DMS114 treated with DMSO at 0.1 percent for 48 hours (cell line): ENCODE results near the gene ROBO1.
"Not testable (repeated sequence)": the region's sequence is repeated elsewhere in the genome, so short reads cannot be mapped to it uniquely, and the experiment has no call there.

ENCODE experiments used
- DNase-seq: peaks from one replicate; lab custom pipeline; 2025; ENCODE audit not compliant: unreplicated experiment; lab: John Stamatoyannopoulos, UW

The ROBO1 gene

DNA sequence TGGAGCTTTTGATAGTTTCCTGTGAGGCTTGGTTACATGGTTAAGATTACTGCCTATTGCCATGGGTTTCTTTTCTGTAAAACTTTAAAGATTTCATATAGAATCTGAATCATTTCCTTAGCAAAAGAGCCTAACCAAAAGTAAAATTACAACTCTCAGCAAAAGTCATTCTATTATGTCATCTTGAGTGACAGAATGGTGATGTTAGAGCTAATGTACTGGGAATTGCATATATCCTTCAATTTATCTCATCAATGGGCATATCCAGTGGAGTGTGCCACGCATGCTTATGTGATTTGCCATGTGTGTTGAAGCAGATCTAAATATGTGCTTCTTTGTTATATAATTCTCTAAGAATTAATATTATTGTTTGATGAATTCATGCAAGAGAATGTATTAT lies 212.1 kb downstream of the ROBO1 start:
- DNase-seq: no peak

DNA sequence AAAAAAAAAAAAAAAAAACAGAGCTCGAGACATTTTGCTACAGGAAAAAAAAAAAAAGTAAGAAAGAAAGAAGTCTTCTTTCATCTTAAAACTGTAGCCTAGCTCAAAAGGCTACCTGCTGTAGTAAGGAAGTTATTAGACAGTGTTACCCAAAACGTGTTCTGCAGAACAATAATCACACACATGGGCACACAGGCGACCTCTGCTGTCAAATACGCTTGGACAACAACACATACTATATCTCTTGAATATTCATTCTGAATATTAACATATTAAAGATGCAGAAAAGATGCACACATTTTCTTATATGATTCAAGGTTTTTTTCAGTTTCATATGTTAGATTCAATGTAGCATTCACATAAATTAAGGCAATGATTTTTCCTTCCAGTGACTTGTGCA lies 215.8 kb downstream of the ROBO1 start:
- DNase-seq: no peak

DNA sequence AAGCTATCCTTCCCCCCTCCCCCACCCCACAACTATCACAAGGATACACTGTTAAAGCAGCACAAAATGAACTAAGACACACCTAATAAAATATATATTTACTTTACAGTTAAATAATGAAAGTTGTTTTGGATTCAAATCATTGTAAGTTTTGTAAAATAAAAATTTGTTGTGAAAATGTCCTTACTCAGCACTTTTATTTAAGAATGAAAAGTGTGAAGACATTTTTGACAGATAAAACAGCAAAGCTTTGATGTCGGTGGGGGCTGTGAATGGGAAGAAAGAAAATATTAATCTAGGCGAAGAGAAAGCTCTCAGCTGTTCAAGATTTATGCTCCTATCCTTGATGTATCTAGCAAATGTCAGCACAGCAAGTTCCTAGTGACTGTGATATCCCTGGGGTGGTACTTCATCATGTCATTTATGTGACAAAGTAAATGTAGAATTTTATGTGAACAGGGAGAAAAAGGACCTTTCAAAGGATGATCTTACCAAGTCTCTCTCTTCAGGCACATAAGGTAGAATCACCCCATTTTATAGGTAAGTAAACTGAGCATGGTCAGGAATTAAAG lies 216.4 kb downstream of the ROBO1 start:
- DNase-seq: no peak

DNA sequence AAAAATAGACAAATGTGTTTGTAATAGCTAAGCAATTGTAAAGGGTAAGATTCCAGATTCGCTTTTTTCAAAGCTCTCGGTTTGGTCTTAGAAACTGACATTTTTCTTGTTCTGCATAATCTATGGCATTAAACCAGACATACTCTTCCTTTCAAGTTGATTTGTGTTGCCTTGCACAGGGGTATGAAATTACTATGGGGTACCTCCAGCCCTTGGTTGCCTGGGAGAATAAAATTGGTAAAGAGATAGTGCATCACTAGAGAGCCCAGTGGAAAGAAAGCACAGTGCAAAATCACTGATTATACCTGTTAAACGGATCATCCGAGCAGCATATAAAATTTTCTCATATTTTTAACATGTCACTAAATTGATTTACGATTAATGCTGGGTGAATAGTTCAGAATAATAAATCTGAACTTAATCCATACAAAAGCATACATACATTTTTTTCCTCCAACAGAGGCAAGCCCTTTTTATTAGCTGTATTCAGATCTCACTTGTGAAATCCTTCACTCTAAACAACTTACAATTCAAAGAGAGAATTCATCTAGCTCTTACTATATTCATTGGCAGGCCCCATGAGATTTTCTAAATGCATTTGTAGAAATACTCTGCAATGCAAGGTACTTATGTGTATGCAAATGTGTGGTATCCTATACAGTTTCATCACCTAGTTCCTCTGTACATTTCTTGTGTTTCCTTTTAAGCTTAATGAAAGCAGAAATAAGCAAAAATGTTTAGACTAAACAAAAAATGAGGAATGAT lies 224.4 kb downstream of the ROBO1 start:
- no peak for DNase-seq

DNA sequence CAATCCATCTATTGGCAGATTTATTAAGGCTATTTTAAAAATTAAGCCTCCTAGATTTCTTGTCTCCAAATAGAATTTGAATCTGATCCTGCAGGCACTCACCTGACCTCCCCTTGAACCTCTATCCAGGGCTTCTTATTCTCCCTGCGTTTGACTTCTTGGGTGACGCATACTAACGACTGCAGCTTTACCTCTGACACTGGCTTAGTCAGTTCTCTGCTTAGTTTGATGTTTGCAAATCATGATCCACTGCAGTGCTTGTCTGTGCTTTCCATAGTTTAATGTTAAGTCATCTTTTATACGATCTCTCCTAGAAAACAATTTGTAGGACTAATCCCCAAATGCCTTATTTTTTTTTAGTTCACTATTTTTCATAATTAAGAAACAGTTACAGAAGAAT lies 233.1 kb downstream of the ROBO1 start:
- DNase-seq: no peak

DNA sequence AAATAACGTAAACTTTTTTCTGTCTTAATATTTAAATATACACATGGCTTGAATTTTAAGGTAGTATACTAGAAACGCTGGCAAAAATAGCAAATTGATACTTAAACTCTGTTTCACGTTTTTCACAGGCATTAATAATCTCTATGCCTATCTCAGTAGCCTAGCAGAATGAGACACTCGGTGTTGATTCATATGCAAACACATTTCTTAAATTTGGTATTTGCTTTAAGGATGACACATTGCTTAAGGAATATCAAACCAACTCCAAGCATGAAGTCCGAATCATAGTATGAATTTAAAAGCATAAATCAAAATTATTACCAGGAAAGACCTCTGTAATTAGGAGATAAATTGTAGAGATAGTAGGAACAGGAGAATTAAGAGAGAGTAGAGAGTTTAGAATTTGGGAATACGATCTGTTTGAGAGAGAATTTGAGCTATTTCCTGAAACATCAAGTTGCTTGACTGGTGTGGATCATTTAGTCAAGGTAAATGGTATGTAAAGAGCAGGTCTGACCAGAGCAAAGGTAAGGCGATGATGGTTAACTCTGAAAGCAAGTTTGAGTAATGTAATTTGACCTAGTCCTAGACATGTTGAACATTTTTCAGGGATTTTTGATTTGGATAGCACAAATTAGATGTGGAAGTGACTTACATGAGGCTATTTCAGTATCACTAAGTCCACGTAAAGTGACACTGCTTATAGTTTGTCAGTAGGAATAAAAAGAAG lies 236.1 kb downstream of the ROBO1 start:
- no peak for DNase-seq

DNA sequence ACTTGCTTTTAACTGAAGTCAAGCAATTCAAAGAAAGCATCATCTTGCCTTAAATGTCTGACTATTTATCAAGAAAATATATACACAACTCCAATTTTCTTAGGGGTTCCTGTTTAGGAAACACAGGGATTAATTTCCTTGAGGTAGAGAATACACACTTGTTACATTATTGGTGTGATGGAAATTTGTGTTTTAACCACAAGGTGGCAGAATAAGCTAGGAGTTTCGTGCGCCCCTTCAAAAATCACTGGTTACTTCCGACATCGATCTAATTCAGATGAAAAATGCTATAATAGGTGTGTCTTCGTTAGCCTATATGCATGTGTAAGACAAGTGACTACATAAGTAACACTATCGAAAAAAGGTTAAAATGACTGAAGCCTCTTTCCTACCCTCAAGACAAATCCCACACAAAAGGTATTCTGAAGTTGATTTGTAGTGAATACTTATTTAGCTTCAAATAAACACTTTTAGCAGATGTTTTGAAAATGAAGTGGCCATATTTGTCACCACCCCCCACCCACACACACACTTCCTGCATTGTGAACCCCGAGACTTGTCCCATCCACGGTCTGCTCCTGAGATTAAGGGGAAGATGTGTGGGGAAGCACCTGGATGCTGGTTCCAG lies 246.5 kb downstream of the ROBO1 start:
- peak; percentile 4 for DNase-seq

DNA sequence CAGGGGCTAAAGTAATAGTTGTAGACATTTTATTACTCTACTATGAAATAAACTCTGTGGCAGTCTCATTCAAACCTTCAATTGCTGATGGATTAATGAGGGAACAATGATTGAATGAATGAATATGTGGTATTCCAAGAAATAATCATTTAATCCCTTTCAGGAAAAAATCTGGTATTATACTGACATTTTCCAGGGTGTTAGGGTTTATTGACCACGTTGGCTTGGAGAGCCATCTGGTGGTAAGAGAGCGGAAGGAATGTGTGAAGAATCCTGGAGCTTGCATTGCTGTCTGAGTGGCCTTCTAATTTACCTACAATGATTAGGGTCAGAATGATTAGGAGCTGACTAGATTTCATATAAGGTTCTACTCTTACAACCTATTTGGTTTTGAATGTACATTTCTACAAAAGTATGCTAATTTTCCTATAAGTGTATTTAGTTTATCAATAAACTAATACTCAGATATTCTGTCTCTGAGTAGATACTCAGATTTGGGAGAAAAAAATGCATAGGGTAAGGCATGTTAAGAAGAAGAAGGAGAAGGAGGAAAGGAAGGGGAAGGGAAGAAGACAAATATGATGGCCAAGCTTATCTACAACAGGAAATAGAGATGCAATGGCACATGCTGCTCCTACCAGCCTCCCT lies 249.9 kb downstream of the ROBO1 start:
- peak; percentile 1 for DNase-seq

DNA sequence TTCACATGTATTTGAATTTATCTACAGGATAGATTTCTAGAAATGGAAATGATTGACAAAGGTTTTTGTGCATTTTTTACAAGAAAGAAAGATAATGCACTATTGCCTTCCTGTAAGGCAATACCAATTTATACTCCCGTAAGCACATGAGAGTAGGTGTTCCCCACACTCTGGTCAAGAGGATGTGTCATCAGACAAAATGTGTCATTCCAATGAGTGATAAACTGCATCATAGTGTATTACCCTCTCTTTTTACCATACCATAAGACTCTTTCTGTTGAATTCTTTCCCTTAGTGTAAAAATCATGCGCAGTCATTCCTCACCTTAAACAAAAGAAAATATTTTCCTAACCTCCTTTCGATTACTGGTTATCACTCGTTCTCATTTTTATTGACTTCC lies 251.0 kb downstream of the ROBO1 start:
- DNase-seq: no peak

DNA sequence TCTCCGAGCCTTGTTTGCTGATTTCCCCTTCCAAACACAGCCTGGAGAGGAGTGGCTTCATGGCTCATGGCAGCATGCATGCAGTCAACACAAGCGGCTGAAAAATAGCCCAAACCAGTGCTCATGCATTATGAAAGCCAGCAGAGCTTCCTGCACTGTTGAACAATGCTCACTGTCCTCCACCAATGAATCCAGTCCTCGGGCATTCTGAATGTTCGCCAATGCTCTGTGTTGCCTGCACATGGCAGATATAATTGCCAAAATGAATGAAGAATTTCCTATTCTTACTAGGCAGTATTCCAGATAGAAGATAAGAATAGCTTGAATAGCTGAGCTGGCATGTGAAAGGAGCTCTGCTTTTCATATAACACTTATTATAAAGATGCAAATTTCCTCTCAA lies 252.7 kb downstream of the ROBO1 start:
- DNase-seq: no peak

DNA sequence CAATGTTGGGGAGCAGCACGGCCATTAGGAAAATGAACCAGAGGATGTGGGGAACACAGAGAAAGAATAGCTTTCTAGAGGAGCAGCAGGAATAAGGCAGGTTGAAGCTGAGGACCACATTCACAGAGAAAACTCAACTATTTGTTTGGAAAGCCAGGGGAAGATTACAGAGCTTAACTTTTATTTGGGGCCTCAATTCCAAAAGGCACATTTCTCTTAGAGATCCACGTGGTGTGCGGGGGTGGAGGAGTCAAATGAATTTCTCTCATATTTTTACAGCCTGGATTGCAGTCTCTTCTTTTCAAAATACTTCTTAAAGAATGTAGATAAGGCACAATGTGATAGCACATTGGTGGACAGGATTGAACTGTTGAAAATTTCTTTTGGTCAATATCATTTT lies 253.7 kb downstream of the ROBO1 start:
- DNase-seq: no peak

DNA sequence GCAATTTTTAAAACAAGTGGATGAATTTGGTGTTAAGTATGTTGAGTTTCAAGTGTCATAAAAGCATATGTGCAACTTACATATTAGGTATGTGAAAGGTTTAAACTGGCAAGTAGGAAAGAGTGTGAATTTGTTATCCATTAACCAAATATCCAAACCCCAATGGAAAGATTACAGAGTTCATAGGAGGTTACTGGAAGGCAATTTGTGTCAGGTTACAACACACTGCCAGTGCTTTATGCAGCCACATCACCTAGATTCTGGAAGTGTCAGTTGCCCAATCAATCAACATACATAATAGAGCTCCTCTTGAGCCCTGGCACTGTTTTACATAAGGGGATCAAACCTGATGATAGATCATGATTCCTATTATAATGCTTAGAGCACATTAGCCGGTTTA lies 261.0 kb downstream of the ROBO1 start:
- no peak for DNase-seq

DNA sequence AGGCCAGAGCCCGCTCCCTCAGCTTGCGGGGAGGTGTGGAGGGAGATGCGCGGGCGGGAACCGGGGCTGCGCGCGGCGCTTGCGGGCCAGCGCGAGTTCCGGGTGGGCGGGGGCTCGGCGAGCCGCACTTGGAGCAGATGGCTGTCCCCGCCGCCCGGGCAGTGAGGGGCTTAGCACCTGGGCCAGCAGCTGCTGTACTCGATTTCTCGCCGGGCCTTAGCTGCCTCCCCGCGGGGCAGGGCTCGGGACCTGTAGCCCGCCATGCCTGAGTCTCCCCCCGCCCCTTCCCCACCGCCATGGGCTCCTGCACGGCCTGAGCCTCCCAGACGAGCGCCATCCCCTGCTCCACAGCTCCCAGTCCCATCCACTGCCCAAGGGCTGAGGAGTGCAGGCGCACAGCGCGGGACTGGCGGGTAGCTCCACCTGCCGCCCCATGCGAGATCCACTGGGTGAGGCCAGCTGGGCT lies 265.5 kb downstream of the ROBO1 start:
- not testable (repeated sequence) for DNase-seq

DNA sequence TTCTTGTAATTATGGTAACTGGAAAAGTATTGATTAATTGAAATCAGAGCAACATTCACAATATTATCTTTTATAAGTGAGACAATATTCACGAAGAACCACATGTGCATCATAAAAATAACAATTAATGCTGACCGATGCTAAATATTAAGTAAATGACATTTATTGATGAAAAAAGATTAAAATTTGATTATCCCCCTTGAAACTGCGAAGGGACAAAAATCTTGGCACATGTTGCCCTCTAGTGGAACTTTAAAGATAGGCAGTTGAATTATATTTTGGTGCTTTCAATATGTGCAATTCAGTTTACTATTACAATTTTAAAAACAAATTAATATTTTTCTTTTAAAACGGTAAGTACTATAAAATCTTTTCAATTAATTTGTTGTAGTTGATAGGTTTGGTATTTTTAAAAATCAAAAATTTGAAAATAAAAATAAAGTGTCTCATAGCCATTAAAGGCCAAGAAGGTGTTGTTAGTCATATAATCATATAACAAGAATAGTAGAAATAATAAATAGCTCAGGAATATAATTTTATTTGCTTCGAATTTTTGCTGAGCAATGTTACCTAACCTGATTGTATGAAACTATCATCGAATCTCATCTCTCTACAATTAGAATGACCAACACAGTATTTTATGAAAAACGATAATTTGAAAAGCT lies 270.2 kb downstream of the ROBO1 start:
- DNase-seq: peak; percentile 11

DNA sequence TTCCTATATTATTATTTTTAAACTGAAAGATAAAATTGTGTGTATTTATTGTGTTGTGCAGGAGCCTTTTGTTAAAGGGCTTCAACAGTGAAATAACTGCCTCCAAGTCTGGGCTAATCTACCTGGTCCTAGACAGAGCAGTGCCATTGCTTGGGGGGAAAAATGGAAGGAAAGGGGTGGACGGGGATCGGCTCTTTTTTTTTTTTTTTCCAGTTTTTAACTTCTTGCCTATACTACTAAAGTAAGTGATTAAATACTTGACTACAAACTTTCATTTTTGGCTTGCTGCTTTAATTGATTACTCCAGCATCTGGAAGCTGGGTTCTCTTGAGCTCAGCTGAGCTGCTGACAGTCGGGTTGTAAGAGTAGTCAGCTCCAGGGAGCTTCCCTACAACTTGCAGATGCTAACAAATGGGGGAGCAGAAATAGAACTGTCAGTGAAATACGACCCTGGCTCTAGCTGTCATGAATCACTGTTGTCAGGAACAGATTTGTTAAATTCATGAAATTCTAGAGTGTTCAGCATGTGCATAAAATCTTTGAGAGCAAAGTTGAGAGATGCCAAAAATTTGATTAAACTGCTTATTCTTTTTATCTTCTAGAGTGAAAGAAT lies 276.7 kb downstream of the ROBO1 start:
- DNase-seq: no peak

DNA sequence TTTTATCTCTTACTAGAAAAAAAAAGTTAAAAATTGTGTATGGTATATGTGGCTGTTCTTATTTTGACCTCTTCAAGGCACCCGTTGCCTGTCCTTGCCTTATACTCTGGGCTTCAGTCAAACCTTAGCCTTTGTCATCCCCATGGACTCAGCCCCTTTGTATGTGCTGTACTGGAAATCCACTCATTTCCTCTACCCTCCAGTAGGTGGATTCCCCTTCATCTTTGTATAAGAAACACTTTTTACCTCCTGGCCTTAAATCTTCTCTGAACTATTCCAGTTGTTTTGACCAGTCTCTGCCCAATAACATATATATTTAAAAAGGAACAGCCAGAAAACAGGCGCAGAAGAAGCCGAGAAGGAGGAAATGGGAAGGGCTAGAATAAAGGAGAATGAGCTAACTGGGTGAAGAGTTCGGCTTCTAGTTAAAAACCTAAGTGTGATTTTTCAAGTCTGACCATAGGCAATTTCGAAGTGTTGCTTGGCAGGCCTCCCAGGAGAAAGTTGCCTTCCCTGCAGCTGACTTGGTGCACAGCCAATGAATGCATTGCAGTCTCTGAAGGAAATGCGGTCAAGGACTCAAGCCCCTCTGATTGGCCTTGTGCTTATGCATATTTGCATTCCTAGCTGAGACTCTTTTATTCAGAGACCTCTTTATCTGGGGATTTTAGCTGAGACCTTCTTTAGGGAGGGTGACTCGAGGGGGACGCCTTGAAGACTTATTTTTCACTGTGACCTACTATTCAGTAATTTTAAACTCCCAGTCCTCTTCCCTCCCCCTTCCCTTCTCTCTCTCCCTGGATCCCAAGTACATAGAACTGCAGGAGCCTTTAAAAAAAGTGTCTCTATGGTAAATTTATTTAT lies 277.4 kb downstream of the ROBO1 start:
- DNase-seq: no peak

DNA sequence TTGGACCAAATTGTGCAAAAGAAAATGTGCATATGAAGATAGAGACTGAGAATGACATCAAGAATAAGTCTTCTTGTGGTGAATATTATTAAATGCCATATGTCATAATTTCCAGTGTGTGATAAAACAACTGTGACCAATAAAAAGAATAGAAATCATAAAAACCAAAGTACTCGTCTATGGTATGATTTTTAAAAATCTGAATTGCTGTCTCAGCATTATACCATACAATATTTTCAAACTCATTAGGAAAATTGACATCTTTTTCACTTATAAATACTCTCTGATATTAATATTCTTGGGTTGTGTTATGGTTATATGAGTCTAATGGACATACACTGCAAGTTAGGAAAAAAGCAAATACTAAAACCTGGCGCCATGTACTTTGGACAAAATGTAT lies 279.4 kb downstream of the ROBO1 start:
- no peak for DNase-seq

DNA sequence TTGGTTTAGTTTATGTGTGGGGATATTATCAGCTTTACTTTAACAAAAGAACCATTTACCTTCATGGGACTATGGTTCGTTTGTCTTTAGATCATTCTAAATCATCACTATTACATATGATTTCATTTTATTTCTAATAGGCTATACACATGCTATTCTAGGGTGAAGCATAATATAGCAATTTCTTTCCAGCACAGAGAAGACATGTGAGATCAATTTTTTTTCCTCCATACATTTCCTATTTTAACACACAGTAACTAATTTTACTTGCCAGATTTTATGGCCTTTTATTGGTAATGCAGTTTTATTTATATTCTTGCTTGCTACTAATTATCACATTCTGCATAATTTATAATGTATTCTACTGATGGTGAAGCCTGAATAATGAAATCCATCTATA lies 287.1 kb downstream of the ROBO1 start:
- no peak for DNase-seq

DNA sequence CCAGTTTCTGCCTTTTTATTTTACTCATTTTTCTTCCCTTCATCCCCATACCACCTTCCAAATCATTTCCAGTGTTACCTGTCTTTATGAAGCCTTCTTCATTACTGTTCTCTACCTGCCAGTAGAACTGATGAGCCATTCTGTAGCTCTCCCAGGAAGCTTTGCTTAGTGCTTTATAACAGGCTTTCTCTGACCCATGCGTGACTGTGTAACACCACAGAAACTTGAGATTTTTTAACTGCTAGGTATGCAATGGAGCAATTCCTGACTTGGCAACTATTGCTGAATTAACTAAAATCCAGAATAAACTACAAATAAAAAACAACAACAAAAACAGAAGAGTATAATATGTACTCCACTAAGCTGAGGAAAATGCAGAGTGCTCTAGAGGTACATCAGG lies 289.2 kb downstream of the ROBO1 start:
- DNase-seq: no peak
